Osteoblast (primary cell): ENCODE measurements around the gene SOHLH2. TPM values are rescaled to one million over a fixed set of nuclear protein-coding genes. Genes with fewer than 3 reads are reported as not detected.
A peak's percentile ranks its signal among the peaks of the same experiment; 100 is the strongest.

Experiments used
- DNase-seq: peaks from one replicate; pipeline ENCODE4 v3.0.0; 2011; ENCODE audit warnings: low spot score, mixed read lengths; ENCODE audit not compliant: insufficient read length; ENCODE audit errors: missing footprints
- H2AFZ ChIP-seq: 2 replicates; pipeline ENCODE4 v1.6.0; 2011; ENCODE audit warnings: mild to moderate bottlenecking, low read length
- H3K27ac ChIP-seq: 2 replicates; pipeline ENCODE4 v1.5.1; 2011; ENCODE audit warnings: mild to moderate bottlenecking, low read depth, low read length, moderate library complexity
- H3K27me3 ChIP-seq: 2 replicates; pipeline ENCODE4 v1.6.0; 2012; ENCODE audit warnings: mild to moderate bottlenecking, control low read depth, inconsistent platforms, low read length, moderate library complexity; ENCODE audit not compliant: insufficient read depth
- H3K36me3 ChIP-seq: 2 replicates; pipeline ENCODE4 v1.5.1; 2011; ENCODE audit warnings: mild to moderate bottlenecking, low read length, control low read depth, moderate library complexity; ENCODE audit not compliant: insufficient read depth
- H3K4me1 ChIP-seq: 2 replicates; pipeline ENCODE4 v1.5.1; 2011; ENCODE audit warnings: mild to moderate bottlenecking, low read length, control low read depth, moderate library complexity; ENCODE audit not compliant: insufficient read depth
- H3K4me2 ChIP-seq: 2 replicates; pipeline ENCODE4 v1.6.0; 2011; ENCODE audit warnings: mild to moderate bottlenecking, low read length; ENCODE audit not compliant: insufficient read depth
- H3K4me3 ChIP-seq: fragments of 200-600 bp; sonication (generic); 3 replicates; pipeline ENCODE4 v1.5.1; 2012; ENCODE audit warnings: mild to moderate bottlenecking, low read length, inconsistent platforms; ENCODE audit not compliant: insufficient read depth
- H3K79me2 ChIP-seq: 2 replicates; pipeline ENCODE4 v1.6.0; 2012; ENCODE audit warnings: mild to moderate bottlenecking, low read length, control low read depth, inconsistent platforms; ENCODE audit not compliant: insufficient read depth
- H3K9me3 ChIP-seq: 2 replicates; pipeline ENCODE4 v1.5.1; 2011; ENCODE audit warnings: low read depth, low read length, control low read depth
- H4K20me1 ChIP-seq: 2 replicates; pipeline ENCODE4 v1.6.0; 2012; ENCODE audit warnings: mild to moderate bottlenecking, low read length, control low read depth; ENCODE audit not compliant: insufficient read depth
- total RNA-seq: library from RNA; depleted of rRNA; stranded (reverse); fragments of >200 nt; gene quantifications from 2 replicates; pipeline ENCODE4 v1.2.3, GENCODE V29; 2012
- TF ChIP-seq, protein P1 (sequence below): IDR thresholded peaks from 2 replicates; pipeline ENCODE4 v1.5.1; 2011; ENCODE audit warnings: mild to moderate bottlenecking, low read depth, low read length, moderate library complexity; ENCODE audit errors: extremely low read depth

Gene SOHLH2
- total RNA-seq, 1 donor: 2.2 TPM

GRCh38 chr13:36129539-36129938, 84.8 kb downstream of the SOHLH2 start:
- Histone ChIP-seq H3K4me1 (peaks cover 12% of the 10 kb centered on the region), H3K4me3 (no peak overlapping the region)

GRCh38 chr13:36126491-36126890, 87.9 kb downstream of the SOHLH2 start:
- TF ChIP-seq, protein P1, sequence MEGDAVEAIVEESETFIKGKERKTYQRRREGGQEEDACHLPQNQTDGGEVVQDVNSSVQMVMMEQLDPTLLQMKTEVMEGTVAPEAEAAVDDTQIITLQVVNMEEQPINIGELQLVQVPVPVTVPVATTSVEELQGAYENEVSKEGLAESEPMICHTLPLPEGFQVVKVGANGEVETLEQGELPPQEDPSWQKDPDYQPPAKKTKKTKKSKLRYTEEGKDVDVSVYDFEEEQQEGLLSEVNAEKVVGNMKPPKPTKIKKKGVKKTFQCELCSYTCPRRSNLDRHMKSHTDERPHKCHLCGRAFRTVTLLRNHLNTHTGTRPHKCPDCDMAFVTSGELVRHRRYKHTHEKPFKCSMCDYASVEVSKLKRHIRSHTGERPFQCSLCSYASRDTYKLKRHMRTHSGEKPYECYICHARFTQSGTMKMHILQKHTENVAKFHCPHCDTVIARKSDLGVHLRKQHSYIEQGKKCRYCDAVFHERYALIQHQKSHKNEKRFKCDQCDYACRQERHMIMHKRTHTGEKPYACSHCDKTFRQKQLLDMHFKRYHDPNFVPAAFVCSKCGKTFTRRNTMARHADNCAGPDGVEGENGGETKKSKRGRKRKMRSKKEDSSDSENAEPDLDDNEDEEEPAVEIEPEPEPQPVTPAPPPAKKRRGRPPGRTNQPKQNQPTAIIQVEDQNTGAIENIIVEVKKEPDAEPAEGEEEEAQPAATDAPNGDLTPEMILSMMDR: no peak
- Histone ChIP-seq H3K4me2 (no peak overlapping the region), H3K4me1 (peaks cover 14% of the 10 kb centered on the region), H3K27ac (no peak overlapping the region), H3K27me3 (peaks cover 38% of the 10 kb centered on the region), H2AFZ (no peak overlapping the region), H3K9me3 (no peaks in the 10 kb centered on the region), H3K36me3 (no peaks in the 10 kb centered on the region), H4K20me1 (no peaks in the 10 kb centered on the region), H3K4me3 (no peak overlapping the region), H3K79me2 (peaks cover 4% of the 10 kb centered on the region)
- peak; percentile 89 for DNase-seq

More at GRCh38 chr13:36129539-36129938, 84.8 kb downstream of the SOHLH2 start:
- H3K27me3 ChIP-seq: peaks cover 43% of the 10 kb centered on the region
- DNase-seq: no peak
- no peak overlapping the region for H3K4me2 ChIP-seq
- no peaks in the 10 kb centered on the region for H3K9me3 ChIP-seq
- H4K20me1 ChIP-seq: no peaks in the 10 kb centered on the region
- H3K79me2 ChIP-seq: peaks cover 4% of the 10 kb centered on the region
- no peak overlapping the region for H2AFZ ChIP-seq
- no peaks in the 10 kb centered on the region for H3K36me3 ChIP-seq
- TF ChIP-seq, protein P1: no peak
- no peak overlapping the region for H3K27ac ChIP-seq

DNA sequence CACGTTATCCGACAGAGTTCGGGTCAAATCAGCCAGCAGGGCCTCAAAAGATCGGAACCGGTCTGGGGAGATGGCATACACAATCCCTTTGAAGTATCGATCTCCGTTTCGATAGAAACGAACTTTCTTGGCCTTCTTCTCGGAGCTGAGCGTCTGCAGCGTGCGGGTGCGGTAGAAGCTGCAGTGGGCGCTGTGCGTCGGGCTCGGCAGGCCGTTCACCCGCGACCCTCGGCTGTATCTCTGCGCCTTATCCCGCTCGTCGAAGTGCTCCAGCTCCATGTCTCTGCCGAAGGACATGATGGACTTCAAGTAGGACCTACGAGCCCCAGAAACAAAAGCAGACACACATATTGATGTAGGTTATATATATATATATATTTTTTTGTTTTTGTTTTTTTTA, 88.5 kb downstream of the SOHLH2 start:
- H3K4me3 ChIP-seq: no peak overlapping the region
- H3K4me1 ChIP-seq: peaks cover 12% of the 10 kb centered on the region
- H3K36me3 ChIP-seq: no peaks in the 10 kb centered on the region
- peaks cover 4% of the 10 kb centered on the region for H3K79me2 ChIP-seq
- TF ChIP-seq, protein P1: no peak
- no peak for DNase-seq
- H3K9me3 ChIP-seq: no peaks in the 10 kb centered on the region
- no peak overlapping the region for H3K4me2 ChIP-seq
- no peak overlapping the region for H3K27ac ChIP-seq
- no peaks in the 10 kb centered on the region for H4K20me1 ChIP-seq
- H2AFZ ChIP-seq: no peak overlapping the region
- H3K27me3 ChIP-seq: peaks cover 38% of the 10 kb centered on the region

DNA sequence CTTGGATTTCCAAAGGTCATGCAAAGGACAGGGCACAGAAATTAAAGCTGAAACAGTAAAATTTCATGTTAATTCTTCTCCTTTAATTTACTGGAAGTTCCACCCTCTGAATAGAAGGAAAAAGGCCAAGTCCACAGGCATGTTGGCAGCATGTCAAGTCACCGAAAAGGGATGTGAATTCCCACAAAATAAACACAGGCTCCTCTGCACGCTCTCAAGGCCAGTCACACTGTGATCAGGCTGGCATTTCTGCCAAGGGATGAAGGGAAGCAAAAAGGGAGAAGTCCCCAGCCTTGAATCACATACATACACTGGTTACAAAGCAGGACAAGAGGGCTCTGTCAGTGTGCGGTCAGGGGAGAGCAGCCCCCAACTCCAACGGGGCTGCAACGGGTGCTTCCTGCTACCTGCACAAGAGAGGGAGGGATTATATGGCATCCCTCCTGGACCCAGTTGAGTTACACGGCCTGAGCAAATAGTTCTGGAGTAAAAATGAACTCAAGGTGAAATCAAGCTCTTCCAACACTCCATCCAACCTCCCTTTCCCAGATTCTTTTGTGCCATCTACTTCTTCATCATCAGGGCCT, 90.0 kb downstream of the SOHLH2 start:
- Histone ChIP-seq H2AFZ (no peak overlapping the region), H3K4me1 (peaks cover 12% of the 10 kb centered on the region), H3K36me3 (no peaks in the 10 kb centered on the region), H3K27ac (no peak overlapping the region), H3K4me3 (no peak overlapping the region), H4K20me1 (no peaks in the 10 kb centered on the region), H3K4me2 (peak overlapping the region; percentile 20), H3K9me3 (no peaks in the 10 kb centered on the region), H3K79me2 (no peaks in the 10 kb centered on the region), H3K27me3 (peaks cover 24% of the 10 kb centered on the region)
- TF ChIP-seq, protein P1: no peak
- DNase-seq: peak; percentile 93

Other genes with a start within 250 kb of the SOHLH2 start
- 132 TPM in 2 replicates for gene DCLK1, start 83.2 kb downstream of the SOHLH2 start, total RNA-seq
- 3.8 and 5.1 TPM in 2 replicates for gene CCDC169, start 83.3 kb upstream of the SOHLH2 start, total RNA-seq
- gene SPART, start 131.8 kb upstream of the SOHLH2 start, total RNA-seq: 102 and 112 TPM in 2 replicates
- gene CCNA1, start 217.9 kb upstream of the SOHLH2 start, total RNA-seq: not detected in 2 replicates